HCT116 (cell line): ENCODE data around the gene CD244.

Experiments used
- CEBPB ChIP-seq: IDR thresholded peaks from 2 replicates; pipeline ENCODE4 v1.6.1; 2012; ENCODE audit warnings: low read depth
- CTCF ChIP-seq, 3 experiments: fragments of 200-600 bp in 1 of 3; sonication (generic) in 1 of 3; IDR thresholded peaks in 2 of 3; conservative IDR thresholded peaks in 1 of 3; 2 replicates each; pipeline ENCODE4 v1.5.1; 2012 to 2017; ENCODE audit warnings: low read depth in 2 of 3, low read length in 2 of 3, antibody characterized with exemption in 1 of 3, borderline replicate concordance in 1 of 3, control low read depth in 1 of 3, mild to moderate bottlenecking in 1 of 3, mixed read lengths in 1 of 3, mixed run types in 1 of 3, moderate library complexity in 1 of 3; ENCODE audit not compliant: insufficient read depth in 1 of 3
- EZH2 ChIP-seq: fragments of 200-600 bp; sonication (generic); IDR thresholded peaks from 2 replicates; pipeline ENCODE4 v1.6.1; 2017; ENCODE audit warnings: antibody characterized with exemption, mixed run types
- EZH2phosphoT487 ChIP-seq: fragments of 200-600 bp; IDR thresholded peaks from 2 replicates; pipeline ENCODE4 v1.6.1; 2018; ENCODE audit warnings: antibody characterized with exemption, borderline replicate concordance
- JUND ChIP-seq: IDR thresholded peaks from 2 replicates; pipeline ENCODE4 v1.6.1; 2012
- MAX ChIP-seq: IDR thresholded peaks from 2 replicates; pipeline ENCODE4 v1.6.1; 2012
- POLR2A ChIP-seq: IDR thresholded peaks from 2 replicates; pipeline ENCODE4 v1.7.0; 2011; ENCODE audit warnings: borderline replicate concordance; ENCODE audit not compliant: insufficient read depth, insufficient read length; ENCODE audit errors: extremely low read depth
- POLR2AphosphoS5 ChIP-seq: IDR thresholded peaks from 2 replicates; pipeline ENCODE4 v1.6.1; 2011; ENCODE audit warnings: mild to moderate bottlenecking, low read depth, low read length, moderate library complexity
- RAD21 ChIP-seq: IDR thresholded peaks from 2 replicates; pipeline ENCODE4 v1.6.1; 2012; ENCODE audit warnings: low read depth, mild to moderate bottlenecking
- REST ChIP-seq: IDR thresholded peaks from 2 replicates; pipeline ENCODE4 v1.6.1; 2012; ENCODE audit warnings: low read depth
- YY1 ChIP-seq: IDR thresholded peaks from 2 replicates; pipeline ENCODE4 v1.6.1; 2011; ENCODE audit warnings: low read length, low read depth, moderate library complexity, mild to moderate bottlenecking; ENCODE audit not compliant: insufficient replicate concordance; ENCODE audit errors: extremely low read depth
- ZFX ChIP-seq: fragments of 450-650 bp; IDR thresholded peaks from 2 replicates; pipeline ENCODE4 v1.6.1; 2017
- ZNF274 ChIP-seq: fragments of 200-500 bp; sonication (Bioruptor generic); IDR thresholded peaks from 2 replicates; pipeline ENCODE4 v1.6.1; 2014; ENCODE audit warnings: mild to moderate bottlenecking, low read depth, low read length, inconsistent platforms

GRCh38 chr1:160846281-160846680 is 16.4 kb downstream of the CD244 start:
- TF ChIP-seq CTCF (IDR thresholded peaks at IDR 0.05 in 2 of 3, conservative IDR thresholded peaks at IDR 0.05 in 1 of 3; ENCODE audit: borderline replicate concordance in 1 of 3, insufficient read depth in 1 of 3, low read depth in 2 of 3, low read length in 2 of 3): no peak
- no peak for TF ChIP-seq CEBPB
- no peak for TF ChIP-seq ZNF274
- no peak for TF ChIP-seq RAD21
- TF ChIP-seq EZH2: no peak
- no peak for TF ChIP-seq ZFX
- no peak for TF ChIP-seq POLR2A
- TF ChIP-seq POLR2AphosphoS5: no peak
- no peak for TF ChIP-seq YY1
- no peak for TF ChIP-seq EZH2phosphoT487
- no peak for TF ChIP-seq MAX
- TF ChIP-seq REST: no peak
- no peak for TF ChIP-seq JUND
